IPS-18c (cell line): ENCODE measurements around the gene PARP12.
"Not testable (repeated sequence)": the region's sequence is repeated elsewhere in the genome, so short reads cannot be mapped to it uniquely, and the experiment has no call there.

Experiments used
- H3K4me3 ChIP-seq: 2 replicates; pipeline ENCODE4 v1.7.0; 2013; ENCODE audit warnings: low read depth, mild to moderate bottlenecking, low read length, moderate library complexity; ENCODE audit not compliant: insufficient read depth
- H3K9me3 ChIP-seq: one replicate; pipeline ENCODE4 v1.6.1; 2013; ENCODE audit warnings: mild to moderate bottlenecking, low read length, moderate library complexity; ENCODE audit not compliant: control insufficient read depth, insufficient read depth

Gene PARP12, protein sequence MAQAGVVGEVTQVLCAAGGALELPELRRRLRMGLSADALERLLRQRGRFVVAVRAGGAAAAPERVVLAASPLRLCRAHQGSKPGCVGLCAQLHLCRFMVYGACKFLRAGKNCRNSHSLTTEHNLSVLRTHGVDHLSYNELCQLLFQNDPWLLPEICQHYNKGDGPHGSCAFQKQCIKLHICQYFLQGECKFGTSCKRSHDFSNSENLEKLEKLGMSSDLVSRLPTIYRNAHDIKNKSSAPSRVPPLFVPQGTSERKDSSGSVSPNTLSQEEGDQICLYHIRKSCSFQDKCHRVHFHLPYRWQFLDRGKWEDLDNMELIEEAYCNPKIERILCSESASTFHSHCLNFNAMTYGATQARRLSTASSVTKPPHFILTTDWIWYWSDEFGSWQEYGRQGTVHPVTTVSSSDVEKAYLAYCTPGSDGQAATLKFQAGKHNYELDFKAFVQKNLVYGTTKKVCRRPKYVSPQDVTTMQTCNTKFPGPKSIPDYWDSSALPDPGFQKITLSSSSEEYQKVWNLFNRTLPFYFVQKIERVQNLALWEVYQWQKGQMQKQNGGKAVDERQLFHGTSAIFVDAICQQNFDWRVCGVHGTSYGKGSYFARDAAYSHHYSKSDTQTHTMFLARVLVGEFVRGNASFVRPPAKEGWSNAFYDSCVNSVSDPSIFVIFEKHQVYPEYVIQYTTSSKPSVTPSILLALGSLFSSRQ

DNA sequence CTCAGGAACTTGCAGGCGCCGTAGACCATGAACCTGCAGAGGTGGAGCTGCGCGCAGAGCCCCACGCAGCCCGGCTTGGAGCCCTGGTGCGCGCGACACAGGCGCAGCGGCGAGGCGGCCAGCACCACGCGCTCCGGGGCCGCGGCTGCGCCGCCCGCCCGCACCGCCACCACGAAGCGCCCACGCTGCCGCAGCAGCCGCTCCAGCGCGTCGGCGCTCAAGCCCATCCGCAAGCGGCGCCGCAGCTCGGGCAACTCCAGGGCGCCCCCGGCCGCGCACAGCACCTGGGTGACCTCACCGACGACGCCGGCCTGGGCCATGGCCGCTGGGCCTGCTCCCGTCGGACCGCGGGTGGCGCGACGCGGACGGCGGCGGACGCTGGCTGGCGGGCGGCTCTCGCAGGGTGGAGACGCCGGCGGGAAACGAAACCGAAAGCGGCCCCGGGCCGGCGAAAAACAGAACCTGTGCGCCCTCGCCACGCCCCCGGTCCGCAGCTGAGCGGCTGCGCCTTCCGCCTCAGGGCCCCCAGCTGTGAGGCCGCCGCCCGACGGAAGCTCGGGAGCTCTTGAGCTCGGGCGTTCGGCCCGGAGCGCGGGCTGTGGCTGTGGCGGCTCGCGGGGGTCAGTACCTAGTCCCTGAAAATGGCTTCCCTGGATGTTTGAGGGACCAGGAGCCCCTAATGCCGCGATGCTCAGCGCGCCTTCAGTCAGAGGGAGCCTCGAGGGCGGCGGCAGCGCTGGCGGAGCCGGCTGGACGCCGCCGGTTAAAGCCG is at the start of gene PARP12:
Gene PARP12, minus strand, starts transcription at position 424 of the 772 bp plus-strand sequence. Its CDS starts 104 bp downstream, at position 320.
- H3K9me3 ChIP-seq, result no peaks in the 10 kb centered on the region
- H3K4me3 ChIP-seq, result peak within 1 kb of the TSS; percentile 69

DNA sequence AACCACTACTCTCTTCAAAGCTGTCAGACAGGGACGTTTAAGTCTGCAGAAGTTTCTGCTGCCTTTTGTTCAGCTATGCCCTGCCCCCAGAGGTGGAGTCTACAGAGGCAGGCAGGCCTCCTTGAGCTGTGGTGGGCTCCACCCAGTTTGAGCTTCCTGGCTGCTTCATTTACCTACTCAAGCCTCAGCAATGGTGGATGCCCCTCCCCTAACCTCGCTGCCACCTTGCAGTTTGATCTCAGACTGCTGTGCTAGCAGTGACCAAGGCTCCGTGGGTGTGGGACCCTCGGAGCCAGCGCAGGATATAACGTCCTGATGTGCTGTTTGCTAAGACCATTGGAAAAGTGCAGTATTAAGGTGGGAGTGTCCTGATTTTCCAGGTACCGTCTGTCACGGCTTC is 46.0 kb upstream of the PARP12 start:
- H3K4me3 ChIP-seq, H3K9me3 ChIP-seq: not testable (repeated sequence)

DNA sequence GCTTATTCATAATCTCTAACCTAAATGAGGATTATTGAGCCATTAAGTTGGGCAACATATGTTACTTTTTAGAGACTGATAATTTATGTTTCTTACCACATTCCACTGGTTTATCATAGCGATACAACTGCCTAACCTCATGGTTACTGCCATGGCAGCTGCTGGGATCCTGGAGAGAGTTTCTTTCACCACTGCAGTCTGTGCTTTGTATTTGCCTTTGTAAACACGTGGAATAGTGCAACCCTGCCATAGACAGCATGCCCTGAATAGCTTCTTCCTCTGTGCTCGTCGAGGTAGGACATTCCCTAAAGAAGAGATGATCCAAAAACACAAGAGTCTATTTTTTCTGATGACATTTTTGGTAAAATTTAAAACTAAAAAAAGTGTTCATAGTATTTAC is 33.7 kb upstream of the PARP12 start:
- H3K9me3 ChIP-seq, result peaks cover 2% of the 10 kb centered on the region

DNA sequence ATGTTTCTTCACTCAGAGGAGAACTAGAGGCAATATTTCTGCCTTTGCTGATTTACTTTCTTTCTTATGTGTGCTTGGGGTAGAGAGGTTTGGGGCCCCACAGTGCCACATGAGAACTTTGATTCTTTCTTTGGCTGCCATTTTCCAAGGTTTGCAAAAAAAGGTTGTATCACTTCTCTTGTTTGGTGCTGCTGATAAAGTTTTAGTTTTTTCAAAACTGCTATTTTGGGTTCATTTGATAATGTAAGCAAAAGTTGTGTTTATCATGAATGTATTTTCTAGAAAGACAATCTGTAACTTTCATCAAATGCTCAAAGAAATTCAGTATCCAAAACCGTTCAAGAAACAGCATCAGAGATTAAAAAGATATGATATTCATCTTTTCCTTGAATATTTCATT is 30.6 kb upstream of the PARP12 start:
- H3K9me3 ChIP-seq, result no peaks in the 10 kb centered on the region
- H3K4me3 ChIP-seq, result no peak overlapping the region

More for the DNA sequence above, 33.7 kb upstream of the PARP12 start:
- H3K4me3 ChIP-seq, result no peak overlapping the region

DNA sequence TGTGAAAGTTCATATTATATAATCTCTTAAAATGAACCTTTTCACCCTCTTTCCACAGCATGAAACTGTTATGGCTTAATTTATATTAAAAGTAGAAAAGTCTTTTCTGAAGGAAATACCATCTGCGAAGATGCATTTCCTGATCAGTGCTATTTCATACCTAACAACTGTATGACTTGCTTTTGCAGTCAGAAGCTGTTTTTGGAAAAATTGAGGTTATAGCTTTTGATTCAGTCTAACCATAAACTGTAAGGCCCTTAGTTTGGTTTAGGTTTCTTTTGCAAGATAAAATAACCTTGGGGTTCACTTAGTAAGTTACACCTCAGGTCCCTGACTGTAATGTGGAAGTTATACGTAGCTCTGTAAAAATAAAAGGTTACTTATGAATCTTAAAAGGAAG is 22.7 kb upstream of the PARP12 start:
- no peak overlapping the region for H3K4me3 ChIP-seq
- no peaks in the 10 kb centered on the region for H3K9me3 ChIP-seq

DNA sequence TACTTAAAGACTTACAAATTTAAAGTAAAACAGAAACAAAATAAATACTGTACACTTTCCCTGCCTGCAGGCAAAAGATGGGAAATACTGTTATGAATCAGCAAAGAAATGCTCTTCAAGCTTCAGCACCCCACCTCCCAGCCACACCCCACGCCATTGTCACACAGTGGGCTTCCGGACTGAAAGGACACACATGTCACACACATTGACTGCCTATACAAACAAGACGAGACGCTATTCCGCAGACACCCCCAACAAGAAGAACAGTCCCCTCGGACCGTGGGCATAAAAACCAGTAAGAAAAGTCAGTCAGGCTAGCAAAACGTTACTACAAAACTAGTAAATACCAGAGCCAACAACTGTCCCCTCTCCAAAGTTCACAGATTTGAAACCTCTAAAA is 22.2 kb upstream of the PARP12 start:
- no peaks in the 10 kb centered on the region for H3K9me3 ChIP-seq
- no peak overlapping the region for H3K4me3 ChIP-seq

DNA sequence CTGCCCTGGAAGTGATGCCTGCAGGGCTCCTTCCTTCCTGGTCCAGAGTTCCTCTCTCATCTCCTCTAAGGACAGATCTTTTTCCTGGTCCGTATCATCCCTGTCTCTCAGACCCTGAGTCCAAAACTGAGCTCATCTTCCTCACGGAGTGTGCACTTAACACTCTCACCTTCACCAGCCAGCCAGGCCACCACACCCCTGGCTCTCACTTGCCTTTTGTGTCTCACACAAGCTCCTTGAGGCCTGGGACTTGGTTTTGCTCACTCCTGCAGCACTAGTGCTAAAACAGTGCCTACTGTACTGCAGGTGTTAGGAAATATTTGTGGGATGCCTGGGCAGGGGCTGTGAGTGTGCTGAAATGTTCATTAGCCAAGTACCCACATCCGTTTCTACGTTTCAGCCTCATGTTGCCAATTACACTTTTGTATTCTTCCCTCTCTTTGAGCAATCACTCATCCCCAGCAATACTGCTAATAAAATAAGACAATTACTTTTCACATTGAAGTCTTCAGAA is 21.4 kb upstream of the PARP12 start:
- H3K9me3 ChIP-seq, result no peaks in the 10 kb centered on the region
- no peak overlapping the region for H3K4me3 ChIP-seq

DNA sequence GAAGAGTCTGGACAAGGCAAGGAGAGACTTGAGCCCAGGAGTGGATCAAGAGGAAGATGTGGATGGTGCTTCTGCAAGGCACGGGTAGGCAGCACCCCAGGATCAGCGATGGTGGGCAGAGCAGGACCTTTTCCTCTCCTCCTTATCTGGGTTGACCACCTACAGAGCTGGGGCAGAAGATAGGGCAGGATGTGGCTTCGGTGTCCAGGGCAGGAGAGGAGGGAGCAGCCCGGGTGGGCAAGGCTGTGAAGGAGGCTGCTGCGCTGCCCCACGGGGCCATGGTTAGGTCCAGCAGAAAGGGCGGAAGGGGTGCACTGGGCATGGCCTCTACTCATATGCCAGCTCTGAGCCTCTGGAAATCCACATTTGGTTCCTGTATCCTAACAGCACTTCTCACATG is 20.0 kb upstream of the PARP12 start:
- Histone ChIP-seq H3K9me3 (no peaks in the 10 kb centered on the region), H3K4me3 (no peak overlapping the region)

DNA sequence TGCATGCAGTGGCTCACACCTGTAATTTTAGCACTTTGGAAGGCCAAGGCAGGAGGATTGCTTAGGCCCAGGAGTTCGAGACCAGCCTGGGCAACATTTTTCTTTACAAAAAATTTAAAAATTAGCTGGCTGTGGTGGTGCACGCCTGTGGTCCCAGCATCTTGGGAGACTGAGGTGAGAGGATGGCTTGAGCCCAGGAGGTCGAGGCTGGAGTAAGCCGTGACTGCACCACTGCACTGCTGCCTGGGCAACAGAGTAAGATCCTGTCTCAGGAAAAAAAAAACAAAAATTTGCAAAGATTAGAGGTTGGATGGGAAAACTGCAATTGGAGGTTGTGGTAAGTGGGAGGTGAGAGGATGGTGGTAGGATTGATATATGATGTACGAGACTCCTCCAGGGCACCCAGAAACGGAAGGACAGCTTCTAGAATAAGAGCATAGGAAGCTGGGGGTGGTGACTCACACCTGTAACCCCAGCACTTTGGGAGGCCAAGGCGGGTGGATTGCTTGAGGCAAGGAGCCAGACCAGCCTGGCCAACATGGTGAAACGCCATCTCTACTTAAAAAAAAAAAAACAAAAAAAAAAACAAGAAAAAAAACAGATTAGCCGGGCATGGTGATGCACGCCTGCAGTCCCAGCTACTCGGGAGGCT is 19.1 kb upstream of the PARP12 start:
- Histone ChIP-seq H3K9me3 (no peaks in the 10 kb centered on the region), H3K4me3 (no peak overlapping the region)

DNA sequence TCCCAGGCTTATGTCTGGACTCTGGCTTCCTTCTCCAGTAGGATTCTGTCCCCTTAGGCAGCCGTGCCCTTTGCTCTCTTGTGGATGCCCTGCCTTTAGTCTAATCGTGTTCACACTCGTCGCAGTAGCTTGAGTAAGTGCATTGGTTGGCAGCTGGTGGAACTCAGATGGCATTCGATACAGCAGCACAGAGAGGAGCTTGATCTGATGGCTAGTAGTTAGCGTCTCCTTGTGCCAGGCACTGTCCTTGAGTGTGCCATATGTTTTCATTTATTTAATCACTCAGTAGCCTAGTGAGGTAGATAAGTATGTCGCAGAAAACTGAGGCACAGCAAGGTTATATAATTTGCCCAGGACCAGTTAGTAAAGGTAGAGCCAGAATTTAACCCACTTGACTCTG is 18.2 kb upstream of the PARP12 start:
- no peak overlapping the region for H3K4me3 ChIP-seq

DNA sequence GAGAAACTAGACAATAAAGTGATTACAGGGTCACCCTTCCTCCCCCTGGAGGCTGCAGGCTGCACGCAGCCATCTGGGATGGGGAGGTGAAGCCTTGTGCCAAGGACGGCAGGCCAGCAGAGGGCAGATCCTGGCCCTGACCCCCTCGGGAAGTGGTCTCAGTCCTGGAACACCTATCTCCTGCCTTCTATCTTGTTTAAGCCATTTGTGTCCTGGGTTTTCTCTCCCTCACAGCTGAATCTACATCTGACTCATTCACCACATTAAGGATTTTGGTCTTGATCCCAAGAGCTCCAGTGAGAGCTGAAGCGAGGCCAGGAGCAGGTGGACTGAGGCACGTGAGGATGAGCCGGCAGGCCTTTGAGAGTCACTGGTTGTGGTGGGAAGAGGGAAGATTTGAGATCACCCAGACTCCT is 16.4 kb upstream of the PARP12 start:
- Histone ChIP-seq H3K4me3 (no peak overlapping the region), H3K9me3 (no peaks in the 10 kb centered on the region)

More for the DNA sequence above, 18.2 kb upstream of the PARP12 start:
- H3K9me3 ChIP-seq, result no peaks in the 10 kb centered on the region

DNA sequence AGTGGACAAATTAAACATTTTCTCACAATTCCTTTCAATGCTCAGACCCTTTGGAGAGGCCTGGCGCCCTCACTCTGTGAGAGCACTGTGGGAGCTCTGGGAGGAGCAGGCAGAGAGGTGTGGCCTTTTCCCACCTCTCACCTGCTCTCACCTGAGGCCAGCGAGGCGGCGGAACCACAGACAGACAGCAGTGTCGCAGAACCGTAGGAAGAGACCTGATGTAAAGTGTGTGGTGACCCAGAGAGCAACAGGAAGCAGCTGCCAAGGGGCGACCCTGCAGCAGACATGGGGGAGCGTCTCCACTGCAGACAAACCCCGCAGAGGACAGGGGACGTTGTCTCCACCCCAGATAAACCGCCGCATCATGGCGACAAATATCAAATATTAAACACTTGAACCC is 15.6 kb upstream of the PARP12 start:
- H3K9me3 ChIP-seq, result no peaks in the 10 kb centered on the region
- H3K4me3 ChIP-seq, result no peak overlapping the region

DNA sequence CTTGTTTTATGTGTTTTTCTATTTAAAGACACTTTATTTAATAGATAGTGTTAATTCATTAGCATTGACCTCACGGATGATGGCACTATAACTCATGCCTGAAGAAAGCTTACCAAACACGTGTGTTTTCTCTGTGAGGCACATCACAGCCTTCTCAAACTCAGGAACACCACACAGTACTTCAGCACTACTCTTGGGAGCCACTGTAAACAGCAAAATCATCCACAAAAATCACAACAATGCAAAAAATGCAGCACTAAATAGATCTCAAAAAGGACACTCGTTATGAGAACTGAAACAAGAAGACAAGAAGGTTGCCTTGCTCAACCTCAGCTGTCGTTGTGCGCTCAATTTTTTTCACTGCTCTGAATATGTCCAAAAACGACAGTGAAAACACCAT is 12.0 kb upstream of the PARP12 start:
- Histone ChIP-seq H3K9me3 (no peaks in the 10 kb centered on the region), H3K4me3 (no peak overlapping the region)

DNA sequence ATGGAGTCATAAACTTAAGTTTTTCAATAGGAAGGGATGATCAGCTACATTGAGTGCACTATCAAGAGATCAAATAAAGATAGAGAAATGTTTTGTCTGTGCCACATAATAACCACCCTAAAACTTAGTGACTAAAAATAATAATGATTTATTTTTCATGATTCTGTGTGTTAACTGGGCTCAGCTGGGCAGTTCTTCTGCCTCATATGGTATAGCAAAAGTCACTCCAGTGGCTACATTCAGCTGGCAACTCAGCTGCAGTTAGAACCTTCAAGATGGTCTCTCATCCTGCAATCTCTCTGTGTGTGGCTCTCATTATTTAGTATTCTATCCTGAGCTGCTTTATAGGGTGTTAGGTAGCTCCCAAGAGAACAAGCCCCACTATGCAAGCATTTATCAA is 7.8 kb upstream of the PARP12 start:
- Histone ChIP-seq H3K9me3 (no peaks in the 10 kb centered on the region), H3K4me3 (no peak overlapping the region)

DNA sequence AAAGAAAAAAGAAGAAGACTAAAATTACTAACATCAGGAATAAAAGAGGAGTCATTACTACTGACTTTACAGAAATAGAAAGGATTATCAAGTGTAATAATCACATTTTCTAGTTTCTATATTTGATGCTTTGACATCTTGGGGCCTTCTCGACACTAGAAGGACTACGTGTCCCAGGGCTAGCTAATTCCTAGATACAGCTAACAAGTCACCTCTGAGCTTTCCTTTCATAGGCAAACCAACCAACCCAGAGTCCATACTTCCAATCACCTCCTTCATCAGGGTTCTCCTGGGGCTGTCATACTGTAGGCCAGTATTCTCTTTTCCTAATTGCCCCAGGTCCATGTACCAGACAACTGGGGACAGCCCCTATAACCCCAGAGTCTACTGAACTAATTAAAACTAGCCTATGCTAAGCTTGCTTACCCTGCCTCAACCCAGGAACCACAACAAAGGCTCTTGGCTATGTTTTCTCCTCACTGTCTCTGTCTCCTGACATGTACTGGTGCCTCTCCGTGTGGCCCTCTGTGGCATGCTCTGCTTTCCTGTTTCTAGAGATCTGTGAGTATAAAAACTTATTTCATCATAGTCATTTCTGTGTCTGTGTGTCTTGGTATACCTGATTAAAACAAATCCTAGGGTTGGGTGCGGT is 6.7 kb upstream of the PARP12 start:
- Histone ChIP-seq H3K4me3 (no peak overlapping the region), H3K9me3 (no peaks in the 10 kb centered on the region)

DNA sequence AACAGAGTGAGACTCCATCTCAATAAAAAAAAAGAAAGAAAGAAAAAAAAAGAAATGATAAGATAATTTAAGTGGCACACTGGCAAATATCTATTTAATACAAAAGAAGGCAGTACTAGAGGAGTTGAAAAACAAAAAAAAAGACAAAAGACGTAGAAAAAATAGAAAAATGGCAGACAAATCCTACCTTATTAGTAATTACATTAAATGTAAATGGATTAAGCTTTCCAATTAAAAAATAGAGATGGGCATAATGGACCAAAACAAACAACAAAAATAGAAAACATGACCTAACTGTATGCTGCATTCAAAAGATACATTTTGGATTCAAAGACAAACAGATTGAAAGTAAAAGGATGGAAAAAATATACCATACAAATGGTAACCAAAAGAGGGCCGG is 5.3 kb upstream of the PARP12 start:
- Histone ChIP-seq H3K9me3 (no peaks in the 10 kb centered on the region), H3K4me3 (no peak overlapping the region)

DNA sequence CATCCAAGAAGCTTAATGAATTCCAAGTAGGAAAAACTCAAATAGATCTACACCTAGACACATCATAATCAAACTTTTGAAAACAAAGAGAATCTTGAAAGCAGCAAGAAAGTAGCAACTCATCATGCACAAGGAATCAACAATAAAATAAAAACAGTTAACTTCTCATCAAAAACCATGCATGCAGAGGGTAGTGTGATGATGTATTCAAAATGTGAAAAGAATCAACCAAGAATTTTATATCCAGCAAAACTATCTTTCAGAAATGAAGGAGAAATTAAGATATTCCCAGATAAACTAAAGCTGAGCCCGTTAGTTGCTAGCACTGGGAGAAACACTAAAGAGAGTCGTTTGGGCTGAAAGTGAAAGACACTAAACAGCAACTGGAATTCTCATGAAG is 4.3 kb upstream of the PARP12 start:
- Histone ChIP-seq H3K4me3 (no peak overlapping the region), H3K9me3 (no peaks in the 10 kb centered on the region)
